Measurements from ENCODE around the gene VPS13D. TPM values are rescaled to one million over a fixed set of nuclear protein-coding genes. Genes with fewer than 3 reads are reported as not detected.
A peak's percentile ranks its signal among the peaks of the same experiment; 100 is the strongest.

VPS13D gene
- total RNA-seq, 1 experiment from 2014 or later: 36.5 TPM

- Mint-ChIP-seq H3K4me1 (ENCODE audit: insufficient read depth, unreplicated experiment) (no peaks in the 10 kb centered on the region), H3K27me3 (ENCODE audit: insufficient read depth, unreplicated experiment) (no peaks in the 10 kb centered on the region), H3K27ac (ENCODE audit: low read depth, unreplicated experiment) (no peak overlapping the region), H3K36me3 (ENCODE audit: insufficient read depth, unreplicated experiment) (peaks cover 80% of the 10 kb centered on the region), H3K9me3 (ENCODE audit: unreplicated experiment) (no peaks in the 10 kb centered on the region), H3K4me3 (ENCODE audit: unreplicated experiment) (no peak overlapping the region)
- TF ChIP-seq CTCF (IDR thresholded peaks at IDR 0.05; ENCODE audit: unreplicated experiment): no peak
- intact Hi-C loops (cut with micrococcal nuclease): no loop called here
- CTCF ChIA-PET: interaction anchor here (0.6 to 2.6 kb wide), 6 partner anchors 12 to 388 kb away, joined by 3 to 9 read pairs (median 4); no protein-coding TSS in a partner anchor
- no TSS peak for BruUV-seq (replicated peaks)
- POLR2A ChIA-PET: no interaction called here
- no peak for DNase-seq (ENCODE audit: unreplicated experiment)
Observed at GRCh38 chr1:12271033-12271432, 41.2 kb downstream of the VPS13D start.

DNA sequence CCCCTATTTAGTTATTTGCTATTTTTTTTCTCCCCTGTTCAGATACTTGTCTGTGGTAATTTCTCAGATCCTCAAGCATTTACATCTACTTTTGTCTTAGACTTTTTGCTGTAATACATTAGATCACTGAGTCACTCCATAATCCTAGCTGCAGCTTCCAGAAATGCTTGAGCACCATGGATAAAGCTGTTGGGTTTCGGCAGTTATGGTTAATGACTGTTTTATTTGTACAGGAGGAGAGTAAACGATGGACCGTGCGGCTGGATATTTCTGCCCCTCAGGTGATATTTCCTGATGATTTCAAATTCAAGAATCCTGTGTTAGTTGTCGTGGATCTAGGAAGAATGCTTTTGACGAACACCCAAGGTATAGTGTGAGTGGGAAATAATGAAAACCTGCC, 42.9 kb downstream of the VPS13D start:
- ChIA-PET CTCF (interaction anchor here (0.6 to 2.6 kb wide), 5 partner anchors 19 to 386 kb away, joined by 3 to 9 read pairs (median 3); no protein-coding TSS in a partner anchor), POLR2A (interaction anchor here (0.6 to 1.5 kb wide), 2 partner anchors 16 to 24 kb away, joined by 3 to 4 read pairs; no protein-coding TSS in a partner anchor)
- Mint-ChIP-seq H3K4me3 (ENCODE audit: unreplicated experiment) (no peak overlapping the region), H3K27ac (ENCODE audit: low read depth, unreplicated experiment) (no peak overlapping the region), H3K4me1 (ENCODE audit: insufficient read depth, unreplicated experiment) (no peaks in the 10 kb centered on the region), H3K36me3 (ENCODE audit: insufficient read depth, unreplicated experiment) (peaks cover 87% of the 10 kb centered on the region), H3K9me3 (ENCODE audit: unreplicated experiment) (no peaks in the 10 kb centered on the region), H3K27me3 (ENCODE audit: insufficient read depth, unreplicated experiment) (no peaks in the 10 kb centered on the region)
- no peak for TF ChIP-seq CTCF (IDR thresholded peaks at IDR 0.05; ENCODE audit: unreplicated experiment)
- DNase-seq (ENCODE audit: unreplicated experiment): no peak
- no TSS peak for BruUV-seq (replicated peaks)
- intact Hi-C loops (cut with micrococcal nuclease): loop anchor here (1.0 kb wide), 1 partner anchor 347 kb away; no protein-coding TSS in a partner anchor

GRCh38 chr1:12275370-12275769, 45.5 kb downstream of the VPS13D start:
- peak; percentile 27 for DNase-seq (ENCODE audit: unreplicated experiment)
- no peaks in the 10 kb centered on the region for H3K9me3 Mint-ChIP-seq (ENCODE audit: unreplicated experiment)
- BruUV-seq (replicated peaks): no TSS peak
- ChIA-PET POLR2A (interaction anchor here (0.6 kb wide), 1 partner anchor 142 kb away, joined by 3 read pairs; no protein-coding TSS in a partner anchor), CTCF (interaction anchor here (0.6 to 4.6 kb wide), 7 partner anchors 13 to 383 kb away, joined by 3 to 20 read pairs (median 4); no protein-coding TSS in a partner anchor)
- H3K27me3 Mint-ChIP-seq (ENCODE audit: insufficient read depth, unreplicated experiment): no peaks in the 10 kb centered on the region
- H3K4me1 Mint-ChIP-seq (ENCODE audit: insufficient read depth, unreplicated experiment): no peaks in the 10 kb centered on the region
- no peak overlapping the region for H3K27ac Mint-ChIP-seq (ENCODE audit: low read depth, unreplicated experiment)
- no peak overlapping the region for H3K4me3 Mint-ChIP-seq (ENCODE audit: unreplicated experiment)
- intact Hi-C loops (cut with micrococcal nuclease): loop anchor here (1.0 kb wide), 1 partner anchor 384 kb away; no protein-coding TSS in a partner anchor
- TF ChIP-seq CTCF (IDR thresholded peaks at IDR 0.05; ENCODE audit: unreplicated experiment): peak; percentile 34
- H3K36me3 Mint-ChIP-seq (ENCODE audit: insufficient read depth, unreplicated experiment): peaks cover 94% of the 10 kb centered on the region

GRCh38 chr1:12276225-12276624, 46.4 kb downstream of the VPS13D start:
- no peak overlapping the region for H3K4me3 Mint-ChIP-seq (ENCODE audit: unreplicated experiment)
- CTCF ChIA-PET: interaction anchor here (0.6 to 4.6 kb wide), 7 partner anchors 8 to 382 kb away, joined by 3 to 20 read pairs (median 8); no protein-coding TSS in a partner anchor
- no peaks in the 10 kb centered on the region for H3K27me3 Mint-ChIP-seq (ENCODE audit: insufficient read depth, unreplicated experiment)
- intact Hi-C loops (cut with micrococcal nuclease): loop anchor here (1.0 to 2.0 kb wide), 2 partner anchors 46 to 151 kb away; partner anchors contain the start of gene VPS13D
- no peaks in the 10 kb centered on the region for H3K4me1 Mint-ChIP-seq (ENCODE audit: insufficient read depth, unreplicated experiment)
- H3K9me3 Mint-ChIP-seq (ENCODE audit: unreplicated experiment): no peaks in the 10 kb centered on the region
- BruUV-seq (replicated peaks): no TSS peak
- H3K27ac Mint-ChIP-seq (ENCODE audit: low read depth, unreplicated experiment): no peak overlapping the region
- DNase-seq (ENCODE audit: unreplicated experiment): peak; percentile 28
- H3K36me3 Mint-ChIP-seq (ENCODE audit: insufficient read depth, unreplicated experiment): peaks cover 91% of the 10 kb centered on the region
- POLR2A ChIA-PET: interaction anchor here (1.2 kb wide), 1 partner anchor 31 kb away, joined by 4 read pairs; no protein-coding TSS in a partner anchor
- TF ChIP-seq CTCF (IDR thresholded peaks at IDR 0.05; ENCODE audit: unreplicated experiment): peak; percentile 59

Data from MCF 10A (cell line).